HepG2 (cell line): ENCODE results near the gene TCF25. TPM values are rescaled to one million over a fixed set of nuclear protein-coding genes. Genes with fewer than 3 reads are reported as not detected.
A peak's percentile ranks its signal among the peaks of the same experiment; 100 is the strongest.

Source experiments
- BORCS8-MEF2B ChIP-seq: sonication (generic); formaldehyde crosslinking; IDR thresholded peaks from 2 replicates; pipeline ENCODE4 v1.8.0; 2022; ENCODE audit warnings: mild to moderate bottlenecking, missing genetic modification reagents
- CBX1 ChIP-seq: IDR thresholded peaks from one replicate; pipeline ENCODE4 v1.6.1; 2016; ENCODE audit warnings: antibody characterized with exemption, low read depth
- CBX2 ChIP-seq, 2 experiments: fragments of 200-600 bp in 1 of 2; sonication (generic); formaldehyde crosslinking in 1 of 2; IDR thresholded peaks; 2 replicates each; pipeline versions ENCODE4 v1.7.0 to v1.8.1; 2018 to 2022; ENCODE audit warnings: low read depth in 2 of 2, low read length in 1 of 2, mild to moderate bottlenecking in 1 of 2, missing genetic modification reagents in 1 of 2
- CREBL2 ChIP-seq: sonication (generic); formaldehyde crosslinking; IDR thresholded peaks from 2 replicates; pipeline ENCODE4 v1.8.1; 2023; ENCODE audit warnings: missing genetic modification reagents, mild to moderate bottlenecking, borderline replicate concordance
- HDAC1 ChIP-seq: sonication (generic); formaldehyde crosslinking; IDR thresholded peaks from 2 replicates; pipeline ENCODE4 v1.5.1; 2020; ENCODE audit warnings: mild to moderate bottlenecking, missing genetic modification reagents
- IKZF4 ChIP-seq: sonication (generic); formaldehyde crosslinking; IDR thresholded peaks from 2 replicates; pipeline ENCODE4 v1.5.1; 2020; ENCODE audit warnings: borderline replicate concordance, mild to moderate bottlenecking, low read depth, missing genetic modification reagents; ENCODE audit errors: not compliant biosample characterization
- KLF12 ChIP-seq: sonication (generic); formaldehyde crosslinking; IDR thresholded peaks from 2 replicates; pipeline ENCODE4 v1.4.0; 2020; ENCODE audit warnings: missing genetic modification reagents, borderline replicate concordance
- MTA3 ChIP-seq: sonication (generic); formaldehyde crosslinking; IDR thresholded peaks from 2 replicates; pipeline ENCODE4 v1.4.0; 2020; ENCODE audit warnings: missing genetic modification reagents
- NFIB ChIP-seq: sonication (generic); formaldehyde crosslinking; IDR thresholded peaks from 2 replicates; pipeline ENCODE4 v1.9.0; 2021; ENCODE audit warnings: missing genetic modification reagents, mild to moderate bottlenecking, borderline replicate concordance
- RCOR2 ChIP-seq: IDR thresholded peaks from 2 replicates; pipeline ENCODE4 v1.6.1; 2016; ENCODE audit warnings: missing biosample characterization, missing genetic modification reagents
- SATB2 ChIP-seq: sonication (generic); formaldehyde crosslinking; IDR thresholded peaks from 2 replicates; pipeline ENCODE4 v1.5.0; 2020; ENCODE audit warnings: missing genetic modification reagents
- SNRNP70 ChIP-seq: fragments of 200-400 bp; formaldehyde crosslinking; IDR thresholded peaks from 2 replicates; pipeline ENCODE4 v1.6.1; 2017; ENCODE audit warnings: mild to moderate bottlenecking, low read depth, low read length, moderate library complexity
- TEF ChIP-seq: sonication (generic); formaldehyde crosslinking; IDR thresholded peaks from 2 replicates; pipeline ENCODE4 v1.5.0; 2020; ENCODE audit warnings: missing genetic modification reagents
- TOE1 ChIP-seq: sonication (generic); formaldehyde crosslinking; IDR thresholded peaks from 2 replicates; pipeline ENCODE4 v1.4.0; 2020; ENCODE audit warnings: mild to moderate bottlenecking, missing genetic modification reagents
- TP53 ChIP-seq: sonication (generic); formaldehyde crosslinking; conservative IDR thresholded peaks from 2 replicates; pipeline ENCODE4 v1.4.0; 2020; ENCODE audit warnings: missing genetic modification reagents
- TSC22D2 ChIP-seq: sonication (generic); formaldehyde crosslinking; IDR thresholded peaks from 2 replicates; pipeline ENCODE4 v1.5.1; 2020; ENCODE audit warnings: missing genetic modification reagents, mild to moderate bottlenecking, borderline replicate concordance
- ZBTB38 ChIP-seq: sonication (generic); formaldehyde crosslinking; IDR thresholded peaks from 2 replicates; pipeline ENCODE4 v1.5.1; 2020; ENCODE audit warnings: mild to moderate bottlenecking, missing genetic modification reagents
- ZBTB42 ChIP-seq: sonication (generic); formaldehyde crosslinking; IDR thresholded peaks from 2 replicates; pipeline ENCODE4 v1.5.0; 2020; ENCODE audit warnings: mild to moderate bottlenecking, missing genetic modification reagents
- ZNF282 ChIP-seq: fragments of 450-650 bp; IDR thresholded peaks from 2 replicates; pipeline ENCODE4 v1.6.1; 2018; ENCODE audit not compliant: partially characterized antibody
- ZSCAN25 ChIP-seq: sonication (generic); formaldehyde crosslinking; IDR thresholded peaks from 2 replicates; pipeline ENCODE4 v1.8.0; 2022; ENCODE audit warnings: mild to moderate bottlenecking, missing genetic modification reagents
- polyA plus RNA-seq, 8 experiments: library from polyadenylated mRNA; depleted of rRNA in 3 of 8; stranded (reverse) in 7 of 8; unstranded in 1 of 8; fragments of >200 nt; fragmentation: Illumina TruSeq in 4 of 8; extraction: Trizol in 4 of 8; gene quantifications; 2 replicates each; pipeline versions ENCODE4 v1.2.1 to v1.2.3, GENCODE V29; 2011 to 2016; ENCODE audit warnings: low read depth in 4 of 8, missing spikeins in 1 of 8, mixed read lengths in 1 of 8; ENCODE audit not compliant: insufficient read depth in 1 of 8
- total RNA-seq, 5 experiments: library from RNA; depleted of rRNA; stranded (reverse); fragments of >200 nt; fragmentation: Illumina TruSeq; extraction: Trizol; gene quantifications; 2 replicates each; pipeline ENCODE4 v1.2.3, GENCODE V29; 2016; ENCODE audit warnings: low read depth in 1 of 5
- TF ChIP-seq, protein P1 (sequence below): sonication (generic); formaldehyde crosslinking; IDR thresholded peaks from 2 replicates; pipeline ENCODE4 v1.8.0; 2022; ENCODE audit warnings: missing genetic modification reagents, mild to moderate bottlenecking, moderate library complexity, borderline replicate concordance
- TF ChIP-seq, protein P2 (sequence below): sonication (generic); formaldehyde crosslinking; IDR thresholded peaks from 2 replicates; pipeline ENCODE4 v1.4.0; 2020; ENCODE audit warnings: missing genetic modification reagents, borderline replicate concordance

Gene TCF25
- total and polyA plus RNA-seq, 2 of the 13 experiments (the other 11 are each of a cell fraction or from before 2014, with no cell fraction given): 138 to 206 TPM

- TF ChIP-seq ZBTB38 (peak; percentile 83), BORCS8-MEF2B (no peak), HDAC1 (CRISPR knock-in tag) (peak; percentile 78), SNRNP70 (no peak), TOE1 (no peak), TEF (CRISPR knock-in tag) (no peak), SATB2 (no peak), ZSCAN25 (CRISPR knock-in tag) (no peak), KLF12 (CRISPR knock-in tag) (no peak), IKZF4 (CRISPR knock-in tag) (no peak), RCOR2 (CRISPR knock-in tag) (no peak), TP53 (CRISPR knock-in tag) (no peak), CBX1 (peak; percentile 50), TSC22D2 (CRISPR knock-in tag) (peak; percentile 26; the same call in 1 of the 2 replicates), NFIB (no peak), ZNF282 (no peak), CBX2 (IDR thresholded peaks at IDR 0.05; ENCODE audit: low read depth, low read length) (no peak), CBX2 (CRISPR knock-in tag; IDR thresholded peaks at IDR 0.05; ENCODE audit: low read depth) (no peak), ZBTB42 (no peak; the same call in 1 of the 2 replicates), CREBL2 (CRISPR knock-in tag) (0 out of 2 replicates have a peak, but pooled peaks have one; percentile 22), MTA3 (CRISPR knock-in tag) (no peak)
- TF ChIP-seq, protein P1, sequence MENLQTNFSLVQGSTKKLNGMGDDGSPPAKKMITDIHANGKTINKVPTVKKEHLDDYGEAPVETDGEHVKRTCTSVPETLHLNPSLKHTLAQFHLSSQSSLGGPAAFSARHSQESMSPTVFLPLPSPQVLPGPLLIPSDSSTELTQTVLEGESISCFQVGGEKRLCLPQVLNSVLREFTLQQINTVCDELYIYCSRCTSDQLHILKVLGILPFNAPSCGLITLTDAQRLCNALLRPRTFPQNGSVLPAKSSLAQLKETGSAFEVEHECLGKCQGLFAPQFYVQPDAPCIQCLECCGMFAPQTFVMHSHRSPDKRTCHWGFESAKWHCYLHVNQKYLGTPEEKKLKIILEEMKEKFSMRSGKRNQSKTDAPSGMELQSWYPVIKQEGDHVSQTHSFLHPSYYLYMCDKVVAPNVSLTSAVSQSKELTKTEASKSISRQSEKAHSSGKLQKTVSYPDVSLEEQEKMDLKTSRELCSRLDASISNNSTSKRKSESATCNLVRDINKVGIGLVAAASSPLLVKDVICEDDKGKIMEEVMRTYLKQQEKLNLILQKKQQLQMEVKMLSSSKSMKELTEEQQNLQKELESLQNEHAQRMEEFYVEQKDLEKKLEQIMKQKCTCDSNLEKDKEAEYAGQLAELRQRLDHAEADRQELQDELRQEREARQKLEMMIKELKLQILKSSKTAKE (CRISPR knock-in tag): peak; percentile 74
- TF ChIP-seq, protein P2, sequence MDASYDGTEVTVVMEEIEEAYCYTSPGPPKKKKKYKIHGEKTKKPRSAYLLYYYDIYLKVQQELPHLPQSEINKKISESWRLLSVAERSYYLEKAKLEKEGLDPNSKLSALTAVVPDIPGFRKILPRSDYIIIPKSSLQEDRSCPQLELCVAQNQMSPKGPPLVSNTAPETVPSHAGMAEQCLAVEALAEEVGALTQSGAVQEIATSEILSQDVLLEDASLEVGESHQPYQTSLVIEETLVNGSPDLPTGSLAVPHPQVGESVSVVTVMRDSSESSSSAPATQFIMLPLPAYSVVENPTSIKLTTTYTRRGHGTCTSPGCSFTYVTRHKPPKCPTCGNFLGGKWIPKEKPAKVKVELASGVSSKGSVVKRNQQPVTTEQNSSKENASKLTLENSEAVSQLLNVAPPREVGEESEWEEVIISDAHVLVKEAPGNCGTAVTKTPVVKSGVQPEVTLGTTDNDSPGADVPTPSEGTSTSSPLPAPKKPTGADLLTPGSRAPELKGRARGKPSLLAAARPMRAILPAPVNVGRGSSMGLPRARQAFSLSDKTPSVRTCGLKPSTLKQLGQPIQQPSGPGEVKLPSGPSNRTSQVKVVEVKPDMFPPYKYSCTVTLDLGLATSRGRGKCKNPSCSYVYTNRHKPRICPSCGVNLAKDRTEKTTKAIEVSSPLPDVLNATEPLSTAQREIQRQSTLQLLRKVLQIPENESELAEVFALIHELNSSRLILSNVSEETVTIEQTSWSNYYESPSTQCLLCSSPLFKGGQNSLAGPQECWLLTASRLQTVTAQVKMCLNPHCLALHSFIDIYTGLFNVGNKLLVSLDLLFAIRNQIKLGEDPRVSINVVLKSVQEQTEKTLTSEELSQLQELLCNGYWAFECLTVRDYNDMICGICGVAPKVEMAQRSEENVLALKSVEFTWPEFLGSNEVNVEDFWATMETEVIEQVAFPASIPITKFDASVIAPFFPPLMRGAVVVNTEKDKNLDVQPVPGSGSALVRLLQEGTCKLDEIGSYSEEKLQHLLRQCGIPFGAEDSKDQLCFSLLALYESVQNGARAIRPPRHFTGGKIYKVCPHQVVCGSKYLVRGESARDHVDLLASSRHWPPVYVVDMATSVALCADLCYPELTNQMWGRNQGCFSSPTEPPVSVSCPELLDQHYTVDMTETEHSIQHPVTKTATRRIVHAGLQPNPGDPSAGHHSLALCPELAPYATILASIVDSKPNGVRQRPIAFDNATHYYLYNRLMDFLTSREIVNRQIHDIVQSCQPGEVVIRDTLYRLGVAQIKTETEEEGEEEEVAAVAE (CRISPR knock-in tag): 0 out of 2 replicates have a peak, but pooled peaks have one; percentile 32
Measured at GRCh38 chr16:89918453-89919347, 45.3 kb downstream of the TCF25 start, which contains the start of gene MC1R (continued).
